OCI-LY1 (cell line): ENCODE data around the gene ZNF653.

Experiments
- EZH2 ChIP-seq: fragments of 200-600 bp; sonication (generic), shearing (Covaris generic); IDR thresholded peaks from 2 replicates; pipeline ENCODE4 v1.8.0; 2017; ENCODE audit warnings: borderline replicate concordance, mixed run types, mild to moderate bottlenecking, antibody characterized with exemption, low read length, moderate library complexity, mixed read lengths
- TF ChIP-seq, protein P1 (sequence below): fragments of 200-600 bp; sonication (generic), shearing (Covaris generic); IDR thresholded peaks from 2 replicates; pipeline ENCODE4 v1.5.1; 2017; ENCODE audit warnings: mild to moderate bottlenecking, antibody characterized with exemption, low read length, moderate library complexity, mixed read lengths

DNA sequence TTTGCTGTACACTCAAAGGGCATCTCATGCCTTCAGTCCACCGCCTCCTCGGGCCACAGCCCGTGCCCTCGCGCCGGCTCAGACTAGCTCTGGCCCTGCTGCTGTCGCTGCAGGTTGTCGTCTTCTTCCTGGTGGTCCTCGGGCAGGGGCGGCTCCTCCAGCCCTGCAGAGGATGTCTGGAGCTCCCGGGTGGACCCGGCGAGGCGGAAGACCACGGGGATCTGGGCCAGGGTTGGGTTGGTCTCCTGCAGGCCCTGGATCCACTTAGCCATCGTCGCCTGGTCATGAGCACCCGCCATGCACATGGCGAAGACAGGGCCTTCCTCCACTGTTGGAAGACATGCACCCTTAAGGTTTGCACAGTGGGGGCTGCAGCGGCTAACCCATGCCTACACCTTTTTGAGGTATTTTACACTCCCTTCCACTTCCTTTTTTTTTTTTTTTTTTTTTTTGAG is 489 bp upstream of the ZNF653 start:
- no peak for TF ChIP-seq EZH2
- TF ChIP-seq, protein P1, sequence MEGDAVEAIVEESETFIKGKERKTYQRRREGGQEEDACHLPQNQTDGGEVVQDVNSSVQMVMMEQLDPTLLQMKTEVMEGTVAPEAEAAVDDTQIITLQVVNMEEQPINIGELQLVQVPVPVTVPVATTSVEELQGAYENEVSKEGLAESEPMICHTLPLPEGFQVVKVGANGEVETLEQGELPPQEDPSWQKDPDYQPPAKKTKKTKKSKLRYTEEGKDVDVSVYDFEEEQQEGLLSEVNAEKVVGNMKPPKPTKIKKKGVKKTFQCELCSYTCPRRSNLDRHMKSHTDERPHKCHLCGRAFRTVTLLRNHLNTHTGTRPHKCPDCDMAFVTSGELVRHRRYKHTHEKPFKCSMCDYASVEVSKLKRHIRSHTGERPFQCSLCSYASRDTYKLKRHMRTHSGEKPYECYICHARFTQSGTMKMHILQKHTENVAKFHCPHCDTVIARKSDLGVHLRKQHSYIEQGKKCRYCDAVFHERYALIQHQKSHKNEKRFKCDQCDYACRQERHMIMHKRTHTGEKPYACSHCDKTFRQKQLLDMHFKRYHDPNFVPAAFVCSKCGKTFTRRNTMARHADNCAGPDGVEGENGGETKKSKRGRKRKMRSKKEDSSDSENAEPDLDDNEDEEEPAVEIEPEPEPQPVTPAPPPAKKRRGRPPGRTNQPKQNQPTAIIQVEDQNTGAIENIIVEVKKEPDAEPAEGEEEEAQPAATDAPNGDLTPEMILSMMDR, result no peak
